ENCODE measurements around the gene CASK.

The CASK gene

DNA sequence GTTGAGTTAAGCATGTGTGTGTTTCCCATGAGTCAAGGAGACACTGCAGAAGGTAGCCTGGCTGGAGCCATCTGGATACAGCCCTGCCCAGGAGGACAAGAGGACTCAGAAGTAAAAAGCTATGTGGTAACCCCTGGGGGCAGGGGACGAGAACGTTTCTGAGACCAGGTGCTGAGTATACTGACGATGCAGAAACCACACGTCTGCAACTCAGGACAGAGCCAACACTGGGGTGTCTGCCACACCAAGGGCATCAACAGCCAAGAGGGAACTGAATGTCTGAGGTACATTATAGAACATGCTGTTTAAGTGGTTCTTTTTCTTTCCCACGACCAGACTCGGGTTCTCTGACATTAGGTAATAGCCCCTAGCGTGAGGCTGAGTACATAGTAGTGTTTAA, 328.7 kb downstream of the CASK start:
- Histone ChIP-seq H2AFZ (ENCODE audit: low read length) (no peak overlapping the region), H3K79me2 (ENCODE audit: low read length) (no peaks in the 10 kb centered on the region), H3K9me3 (replicated peaks; ENCODE audit: insufficient read depth, low read length) (no peaks in the 10 kb centered on the region), H4K20me1 (ENCODE audit: insufficient read depth, low read length) (no peaks in the 10 kb centered on the region), H3K4me1 (ENCODE audit: low read length) (no peaks in the 10 kb centered on the region), H3K4me3 (ENCODE audit: low read length) (no peak overlapping the region), H3K27ac (ENCODE audit: low read length) (no peak overlapping the region), H3K27me3 (replicated peaks; ENCODE audit: insufficient read depth, low read length) (no peaks in the 10 kb centered on the region), H3K4me2 (ENCODE audit: low read depth, low read length) (no peak overlapping the region), H3K36me3 (replicated peaks; ENCODE audit: insufficient read depth, low read length) (no peaks in the 10 kb centered on the region), H3K9me2 (replicated peaks; ENCODE audit: insufficient read depth, low read length) (no peaks in the 10 kb centered on the region), H3F3A (ENCODE audit: insufficient read depth, low read length) (no peaks in the 10 kb centered on the region), H3K9ac (ENCODE audit: low read length) (no peak overlapping the region)
- TF ChIP-seq EZH2 (optimal IDR thresholded peaks at IDR 0.05; ENCODE audit: low read depth, low read length): no peak
- TF ChIP-seq EZH2phosphoT487 (IDR thresholded peaks at IDR 0.05; ENCODE audit: low read length): no peak
- TF ChIP-seq, protein P1, sequence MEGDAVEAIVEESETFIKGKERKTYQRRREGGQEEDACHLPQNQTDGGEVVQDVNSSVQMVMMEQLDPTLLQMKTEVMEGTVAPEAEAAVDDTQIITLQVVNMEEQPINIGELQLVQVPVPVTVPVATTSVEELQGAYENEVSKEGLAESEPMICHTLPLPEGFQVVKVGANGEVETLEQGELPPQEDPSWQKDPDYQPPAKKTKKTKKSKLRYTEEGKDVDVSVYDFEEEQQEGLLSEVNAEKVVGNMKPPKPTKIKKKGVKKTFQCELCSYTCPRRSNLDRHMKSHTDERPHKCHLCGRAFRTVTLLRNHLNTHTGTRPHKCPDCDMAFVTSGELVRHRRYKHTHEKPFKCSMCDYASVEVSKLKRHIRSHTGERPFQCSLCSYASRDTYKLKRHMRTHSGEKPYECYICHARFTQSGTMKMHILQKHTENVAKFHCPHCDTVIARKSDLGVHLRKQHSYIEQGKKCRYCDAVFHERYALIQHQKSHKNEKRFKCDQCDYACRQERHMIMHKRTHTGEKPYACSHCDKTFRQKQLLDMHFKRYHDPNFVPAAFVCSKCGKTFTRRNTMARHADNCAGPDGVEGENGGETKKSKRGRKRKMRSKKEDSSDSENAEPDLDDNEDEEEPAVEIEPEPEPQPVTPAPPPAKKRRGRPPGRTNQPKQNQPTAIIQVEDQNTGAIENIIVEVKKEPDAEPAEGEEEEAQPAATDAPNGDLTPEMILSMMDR (IDR thresholded peaks at IDR 0.05; ENCODE audit: low read length): no peak
- no peak for DNase-seq

DNA sequence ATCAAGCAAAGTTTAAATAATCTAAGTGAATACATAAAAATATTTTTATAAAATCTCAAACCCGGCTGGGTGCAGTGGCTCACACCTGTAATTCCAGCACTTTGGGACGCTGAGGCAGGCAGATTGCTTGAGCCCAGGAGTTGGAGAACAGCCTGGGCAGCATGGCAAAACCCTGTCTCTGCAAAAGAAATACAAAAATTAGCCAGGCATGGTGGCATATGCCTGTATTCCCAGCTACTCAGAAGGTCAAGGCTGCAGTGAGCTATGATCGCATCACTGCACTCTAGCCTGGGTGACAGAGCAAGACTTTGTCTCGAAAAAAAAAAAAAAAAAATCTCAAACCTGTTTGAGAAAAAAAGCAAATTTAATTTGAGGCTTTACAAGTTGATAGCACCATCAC, 331.4 kb downstream of the CASK start:
- no peaks in the 10 kb centered on the region for H4K20me1 ChIP-seq (ENCODE audit: insufficient read depth, low read length)
- H3K9ac ChIP-seq (ENCODE audit: low read length): no peak overlapping the region
- DNase-seq: no peak
- H3K4me3 ChIP-seq (ENCODE audit: low read length): no peak overlapping the region
- H3F3A ChIP-seq (ENCODE audit: insufficient read depth, low read length): no peaks in the 10 kb centered on the region
- H3K4me1 ChIP-seq (ENCODE audit: low read length): no peaks in the 10 kb centered on the region
- H3K36me3 ChIP-seq (replicated peaks; ENCODE audit: insufficient read depth, low read length): no peaks in the 10 kb centered on the region
- H3K4me2 ChIP-seq (ENCODE audit: low read depth, low read length): no peak overlapping the region
- no peaks in the 10 kb centered on the region for H3K9me2 ChIP-seq (replicated peaks; ENCODE audit: insufficient read depth, low read length)
- no peaks in the 10 kb centered on the region for H3K27me3 ChIP-seq (replicated peaks; ENCODE audit: insufficient read depth, low read length)
- H2AFZ ChIP-seq (ENCODE audit: low read length): no peak overlapping the region
- no peak overlapping the region for H3K27ac ChIP-seq (ENCODE audit: low read length)
- no peaks in the 10 kb centered on the region for H3K79me2 ChIP-seq (ENCODE audit: low read length)
- no peak for TF ChIP-seq EZH2phosphoT487 (IDR thresholded peaks at IDR 0.05; ENCODE audit: low read length)
- TF ChIP-seq, protein P1 (IDR thresholded peaks at IDR 0.05; ENCODE audit: low read length): no peak
- no peak for TF ChIP-seq EZH2 (optimal IDR thresholded peaks at IDR 0.05; ENCODE audit: low read depth, low read length)
- H3K9me3 ChIP-seq (replicated peaks; ENCODE audit: insufficient read depth, low read length): no peaks in the 10 kb centered on the region

DNA sequence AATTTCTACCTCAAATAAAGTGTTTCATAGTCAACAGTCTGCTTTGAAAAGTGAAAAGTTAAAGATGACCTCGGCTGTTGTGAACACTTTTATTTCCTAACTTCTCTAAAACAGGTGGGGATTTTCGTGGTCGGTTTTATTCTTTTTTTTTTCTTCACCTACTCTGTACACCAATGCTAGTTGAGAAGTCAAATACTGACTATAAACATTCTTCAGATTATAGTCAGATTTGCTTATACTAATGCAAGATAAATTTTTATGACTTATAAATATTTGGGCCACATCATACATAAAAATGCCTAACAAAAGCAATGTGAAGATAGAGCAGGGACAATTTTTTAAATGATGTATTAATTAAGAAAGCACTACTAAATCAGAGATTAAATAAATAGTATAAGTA, 332.7 kb downstream of the CASK start:
- Histone ChIP-seq H3K4me3 (ENCODE audit: low read length) (no peak overlapping the region), H3K27ac (ENCODE audit: low read length) (no peak overlapping the region), H3K4me2 (ENCODE audit: low read depth, low read length) (no peak overlapping the region), H3K9me3 (replicated peaks; ENCODE audit: insufficient read depth, low read length) (no peaks in the 10 kb centered on the region), H3K9me2 (replicated peaks; ENCODE audit: insufficient read depth, low read length) (no peaks in the 10 kb centered on the region), H3K79me2 (ENCODE audit: low read length) (no peaks in the 10 kb centered on the region), H3K36me3 (replicated peaks; ENCODE audit: insufficient read depth, low read length) (no peaks in the 10 kb centered on the region), H3K27me3 (replicated peaks; ENCODE audit: insufficient read depth, low read length) (no peaks in the 10 kb centered on the region), H2AFZ (ENCODE audit: low read length) (no peak overlapping the region), H4K20me1 (ENCODE audit: insufficient read depth, low read length) (no peaks in the 10 kb centered on the region), H3K9ac (ENCODE audit: low read length) (no peak overlapping the region), H3F3A (ENCODE audit: insufficient read depth, low read length) (no peaks in the 10 kb centered on the region), H3K4me1 (ENCODE audit: low read length) (no peaks in the 10 kb centered on the region)
- TF ChIP-seq, protein P1 (IDR thresholded peaks at IDR 0.05; ENCODE audit: low read length): no peak
- TF ChIP-seq EZH2 (optimal IDR thresholded peaks at IDR 0.05; ENCODE audit: low read depth, low read length) (no peak), EZH2phosphoT487 (IDR thresholded peaks at IDR 0.05; ENCODE audit: low read length) (no peak)
- no peak for DNase-seq
